NT2/D1 (cell line): ENCODE results near the gene PALLD.

ENCODE experiments used
- DNase-seq: peaks from one replicate; pipeline ENCODE4 v3.0.0-alpha.2; 2011; ENCODE audit warnings: low read depth, low spot score
- H3K27me3 ChIP-seq: 2 replicates; pipeline ENCODE4 v1.6.0; 2011; ENCODE audit warnings: mild to moderate bottlenecking; ENCODE audit not compliant: insufficient read length, insufficient read depth
- H3K36me3 ChIP-seq: 2 replicates; pipeline ENCODE4 v1.6.1; 2011; ENCODE audit warnings: mild to moderate bottlenecking, low read length, mixed read lengths; ENCODE audit not compliant: insufficient read depth, insufficient read length
- H3K4me1 ChIP-seq: 2 replicates; pipeline ENCODE4 v1.5.1; 2011; ENCODE audit not compliant: insufficient read depth, insufficient read length
- H3K4me3 ChIP-seq: 2 replicates; pipeline ENCODE4 v1.5.1; 2011; ENCODE audit warnings: low read depth; ENCODE audit not compliant: insufficient read length
- H3K9ac ChIP-seq: 2 replicates; pipeline ENCODE4 v1.6.0; 2011; ENCODE audit warnings: low read depth; ENCODE audit not compliant: insufficient read length
- H3K9me3 ChIP-seq: 2 replicates; pipeline ENCODE4 v1.5.1; 2011; ENCODE audit warnings: mild to moderate bottlenecking, low read length; ENCODE audit not compliant: insufficient read depth
- SUZ12 ChIP-seq: IDR thresholded peaks from 2 replicates; pipeline ENCODE4 v1.6.1; 2011; ENCODE audit not compliant: insufficient read length, insufficient read depth; ENCODE audit errors: extremely low read depth
- YY1 ChIP-seq: IDR thresholded peaks from 2 replicates; pipeline ENCODE4 v1.6.1; 2011; ENCODE audit not compliant: insufficient read length, insufficient read depth
- ZNF274 ChIP-seq: IDR thresholded peaks from 2 replicates; pipeline ENCODE4 v1.6.1; 2011; ENCODE audit warnings: mild to moderate bottlenecking, low read depth, low read length

PALLD gene

DNA sequence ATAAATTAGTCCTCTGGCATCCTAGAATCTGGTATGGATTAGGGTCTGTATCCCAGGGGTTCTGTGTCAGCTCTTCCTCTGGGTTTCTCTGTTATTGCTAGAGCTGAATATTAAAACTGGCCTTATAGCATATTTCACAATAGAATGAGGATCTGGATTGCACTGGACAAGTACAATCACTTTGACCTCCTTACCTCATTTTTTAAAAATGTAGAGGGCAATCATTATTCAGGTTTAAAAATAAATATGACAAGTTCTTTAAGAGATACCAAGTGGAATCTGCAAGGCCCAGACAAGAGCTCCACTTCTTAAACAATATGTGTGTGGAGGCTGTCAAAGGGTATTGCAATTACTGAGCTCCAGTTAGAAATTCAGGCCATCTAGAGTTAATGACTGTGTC, 1.4 kb downstream of the PALLD start:
- DNase-seq = no peak
- Histone ChIP-seq H3K9me3 (no peaks in the 10 kb centered on the region), H3K4me3 (no peak overlapping the region), H3K36me3 (no peaks in the 10 kb centered on the region), H3K4me1 (no peaks in the 10 kb centered on the region), H3K27me3 (no peaks in the 10 kb centered on the region), H3K9ac (no peak overlapping the region)
- TF ChIP-seq ZNF274 = no peak
- TF ChIP-seq YY1 = no peak
- TF ChIP-seq SUZ12 = no peak

- Histone ChIP-seq H3K27me3 (no peaks in the 10 kb centered on the region), H3K9ac (no peak overlapping the region), H3K4me3 (no peak overlapping the region), H3K9me3 (no peaks in the 10 kb centered on the region), H3K4me1 (no peaks in the 10 kb centered on the region), H3K36me3 (no peaks in the 10 kb centered on the region)
- TF ChIP-seq ZNF274 (no peak), YY1 (no peak), SUZ12 (no peak)
- no peak for DNase-seq
These were observed 2.4 kb downstream of the PALLD start for GRCh38 chr4:168499241-168499640.

GRCh38 chr4:168501407-168501806, 4.6 kb downstream of the PALLD start:
- no peaks in the 10 kb centered on the region for H3K27me3 ChIP-seq
- DNase-seq = no peak
- H3K9me3 ChIP-seq = no peaks in the 10 kb centered on the region
- H3K36me3 ChIP-seq = no peaks in the 10 kb centered on the region
- no peak for TF ChIP-seq SUZ12
- TF ChIP-seq ZNF274 = no peak
- TF ChIP-seq YY1 = no peak
- no peak overlapping the region for H3K4me3 ChIP-seq
- no peaks in the 10 kb centered on the region for H3K4me1 ChIP-seq
- no peak overlapping the region for H3K9ac ChIP-seq

GRCh38 chr4:168502861-168503260, 6.0 kb downstream of the PALLD start:
- Histone ChIP-seq H3K36me3 (no peaks in the 10 kb centered on the region), H3K4me3 (no peak overlapping the region), H3K9me3 (no peaks in the 10 kb centered on the region), H3K4me1 (no peaks in the 10 kb centered on the region), H3K9ac (no peak overlapping the region), H3K27me3 (no peaks in the 10 kb centered on the region)
- no peak for TF ChIP-seq YY1
- no peak for TF ChIP-seq ZNF274
- TF ChIP-seq SUZ12 = no peak
- DNase-seq = no peak

- H3K9me3 ChIP-seq = no peaks in the 10 kb centered on the region
- H3K27me3 ChIP-seq = no peaks in the 10 kb centered on the region
- no peaks in the 10 kb centered on the region for H3K36me3 ChIP-seq
- no peak for DNase-seq
- H3K4me1 ChIP-seq = no peaks in the 10 kb centered on the region
- H3K4me3 ChIP-seq = no peak overlapping the region
- H3K9ac ChIP-seq = no peak overlapping the region
- TF ChIP-seq SUZ12 (no peak), ZNF274 (no peak), YY1 (no peak)
These were observed 7.0 kb downstream of the PALLD start for GRCh38 chr4:168503652-168504362.

- TF ChIP-seq ZNF274 (no peak), YY1 (no peak), SUZ12 (no peak)
- Histone ChIP-seq H3K36me3 (no peaks in the 10 kb centered on the region), H3K9ac (no peak overlapping the region), H3K4me1 (no peaks in the 10 kb centered on the region), H3K9me3 (no peaks in the 10 kb centered on the region), H3K27me3 (no peaks in the 10 kb centered on the region), H3K4me3 (no peak overlapping the region)
- DNase-seq = no peak
These were observed 7.7 kb downstream of the PALLD start for GRCh38 chr4:168504526-168504925.

DNA sequence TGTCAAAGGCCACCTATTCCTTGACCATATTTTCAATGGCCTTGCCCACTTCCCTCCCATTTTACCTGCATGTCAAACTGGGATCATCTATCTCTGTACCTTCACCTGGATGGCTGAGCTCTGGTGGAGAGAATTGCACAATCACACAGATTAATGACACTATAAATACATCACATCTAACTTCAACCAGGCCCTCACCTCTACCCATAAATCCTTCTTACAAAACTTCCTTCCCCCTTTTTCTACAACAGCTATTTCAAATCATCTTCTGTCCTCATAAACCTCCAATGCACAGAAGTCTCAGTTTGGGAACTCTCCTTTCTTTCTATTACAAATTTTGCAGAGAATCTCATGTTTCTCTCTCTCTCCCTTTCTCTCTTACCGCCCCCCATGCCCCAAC, 9.2 kb downstream of the PALLD start:
- Histone ChIP-seq H3K36me3 (no peaks in the 10 kb centered on the region), H3K9ac (no peak overlapping the region), H3K9me3 (no peaks in the 10 kb centered on the region), H3K4me1 (no peaks in the 10 kb centered on the region), H3K27me3 (no peaks in the 10 kb centered on the region), H3K4me3 (no peak overlapping the region)
- no peak for DNase-seq
- TF ChIP-seq ZNF274 (no peak), YY1 (no peak), SUZ12 (no peak)
